ENCODE measurements around the gene PPP1CA. TPM values are rescaled to one million over a fixed set of nuclear protein-coding genes. Genes with fewer than 3 reads are reported as not detected.

Gene PPP1CA
- total RNA-seq, 1 donor from 2014 or later = 145 TPM

DNA sequence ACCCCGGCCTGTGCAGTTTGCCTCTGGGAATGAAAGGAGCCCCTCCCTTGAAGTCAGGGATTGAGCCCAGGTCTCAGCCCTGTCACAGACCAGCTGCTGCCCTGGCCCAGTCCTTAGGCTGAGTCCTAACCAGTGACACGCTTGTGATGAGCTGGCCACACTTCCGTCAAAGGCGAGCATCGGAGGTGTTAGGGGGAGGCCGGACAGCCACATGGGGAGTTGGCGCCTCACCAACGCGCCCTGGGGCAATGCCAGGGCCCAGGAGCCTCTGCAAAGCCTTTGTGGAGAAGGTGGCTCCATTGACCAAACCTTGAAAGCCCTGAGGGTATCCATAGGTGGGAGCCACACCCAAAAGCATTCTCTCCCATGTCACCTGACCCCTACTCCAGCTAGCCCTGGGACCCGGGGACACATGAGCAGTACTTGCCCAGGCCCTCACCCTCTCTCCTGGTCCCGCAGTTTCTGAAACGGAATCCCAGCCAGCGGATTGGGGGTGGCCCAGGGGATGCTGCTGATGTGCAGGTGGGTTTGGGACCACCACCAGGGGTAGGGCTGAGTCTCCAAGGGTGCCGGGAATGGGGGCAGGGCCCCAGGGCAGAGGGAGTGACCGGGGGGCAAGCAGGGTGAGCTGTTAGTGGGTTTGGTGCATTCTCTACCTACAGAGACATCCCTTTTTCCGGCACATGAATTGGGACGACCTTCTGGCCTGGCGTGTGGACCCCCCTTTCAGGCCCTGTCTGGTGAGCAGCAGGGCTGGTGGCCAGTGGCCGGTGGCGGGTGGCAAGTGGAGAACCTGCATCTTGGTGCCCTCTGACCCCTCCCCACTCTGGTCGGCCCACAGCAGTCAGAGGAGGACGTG is 32.1 kb upstream of the PPP1CA start:
- H3K4me3 Mint-ChIP-seq (ENCODE audit: low read depth) = no peak overlapping the region
- H3K36me3 Mint-ChIP-seq (ENCODE audit: insufficient read depth) = peaks cover 3% of the 10 kb centered on the region
- DNase-seq (ENCODE audit: low spot score, unreplicated experiment) = no peak
- H3K9me3 Mint-ChIP-seq (ENCODE audit: low read depth) = no peaks in the 10 kb centered on the region
- H3K27ac Mint-ChIP-seq = no peak overlapping the region
- H3K4me1 Mint-ChIP-seq (ENCODE audit: low read depth) = peaks cover under 1% of the 10 kb centered on the region
- no peaks in the 10 kb centered on the region for H3K27me3 Mint-ChIP-seq
- TF ChIP-seq, protein P1, sequence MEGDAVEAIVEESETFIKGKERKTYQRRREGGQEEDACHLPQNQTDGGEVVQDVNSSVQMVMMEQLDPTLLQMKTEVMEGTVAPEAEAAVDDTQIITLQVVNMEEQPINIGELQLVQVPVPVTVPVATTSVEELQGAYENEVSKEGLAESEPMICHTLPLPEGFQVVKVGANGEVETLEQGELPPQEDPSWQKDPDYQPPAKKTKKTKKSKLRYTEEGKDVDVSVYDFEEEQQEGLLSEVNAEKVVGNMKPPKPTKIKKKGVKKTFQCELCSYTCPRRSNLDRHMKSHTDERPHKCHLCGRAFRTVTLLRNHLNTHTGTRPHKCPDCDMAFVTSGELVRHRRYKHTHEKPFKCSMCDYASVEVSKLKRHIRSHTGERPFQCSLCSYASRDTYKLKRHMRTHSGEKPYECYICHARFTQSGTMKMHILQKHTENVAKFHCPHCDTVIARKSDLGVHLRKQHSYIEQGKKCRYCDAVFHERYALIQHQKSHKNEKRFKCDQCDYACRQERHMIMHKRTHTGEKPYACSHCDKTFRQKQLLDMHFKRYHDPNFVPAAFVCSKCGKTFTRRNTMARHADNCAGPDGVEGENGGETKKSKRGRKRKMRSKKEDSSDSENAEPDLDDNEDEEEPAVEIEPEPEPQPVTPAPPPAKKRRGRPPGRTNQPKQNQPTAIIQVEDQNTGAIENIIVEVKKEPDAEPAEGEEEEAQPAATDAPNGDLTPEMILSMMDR (IDR thresholded peaks at IDR 0.05; ENCODE audit: unreplicated experiment) = no peak

DNA sequence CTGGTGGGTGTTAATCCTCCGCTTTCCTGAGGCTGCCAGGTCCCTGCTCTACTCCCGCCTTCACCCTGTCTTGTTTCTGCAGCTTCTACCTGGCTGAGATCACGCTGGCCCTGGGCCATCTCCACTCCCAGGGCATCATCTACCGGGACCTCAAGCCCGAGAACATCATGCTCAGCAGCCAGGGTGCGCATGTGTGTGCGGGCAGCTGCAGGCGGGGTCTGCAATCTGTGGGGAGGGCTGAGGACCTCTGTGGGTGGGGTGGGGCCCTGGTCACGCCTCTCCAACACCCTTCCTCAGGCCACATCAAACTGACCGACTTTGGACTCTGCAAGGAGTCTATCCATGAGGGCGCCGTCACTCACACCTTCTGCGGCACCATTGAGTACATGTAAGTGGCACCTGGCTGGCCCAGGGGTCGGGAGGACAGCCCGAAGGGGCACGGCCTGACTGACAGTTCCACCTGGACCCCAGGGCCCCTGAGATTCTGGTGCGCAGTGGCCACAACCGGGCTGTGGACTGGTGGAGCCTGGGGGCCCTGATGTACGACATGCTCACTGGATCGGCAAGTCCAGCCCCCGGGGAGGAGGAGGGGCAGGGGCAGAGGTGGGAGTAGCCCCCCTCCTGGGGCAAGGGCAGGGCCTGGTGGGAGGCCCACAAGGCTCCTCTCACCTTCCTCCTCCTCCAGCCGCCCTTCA is 31.1 kb upstream of the PPP1CA start:
- Mint-ChIP-seq H3K36me3 (ENCODE audit: insufficient read depth) (peaks cover 3% of the 10 kb centered on the region), H3K27me3 (no peaks in the 10 kb centered on the region), H3K9me3 (ENCODE audit: low read depth) (no peaks in the 10 kb centered on the region), H3K27ac (no peak overlapping the region), H3K4me3 (ENCODE audit: low read depth) (no peak overlapping the region), H3K4me1 (ENCODE audit: low read depth) (peaks cover 2% of the 10 kb centered on the region)
- no peak for DNase-seq (ENCODE audit: low spot score, unreplicated experiment)
- TF ChIP-seq, protein P1 (IDR thresholded peaks at IDR 0.05; ENCODE audit: unreplicated experiment) = no peak

DNA sequence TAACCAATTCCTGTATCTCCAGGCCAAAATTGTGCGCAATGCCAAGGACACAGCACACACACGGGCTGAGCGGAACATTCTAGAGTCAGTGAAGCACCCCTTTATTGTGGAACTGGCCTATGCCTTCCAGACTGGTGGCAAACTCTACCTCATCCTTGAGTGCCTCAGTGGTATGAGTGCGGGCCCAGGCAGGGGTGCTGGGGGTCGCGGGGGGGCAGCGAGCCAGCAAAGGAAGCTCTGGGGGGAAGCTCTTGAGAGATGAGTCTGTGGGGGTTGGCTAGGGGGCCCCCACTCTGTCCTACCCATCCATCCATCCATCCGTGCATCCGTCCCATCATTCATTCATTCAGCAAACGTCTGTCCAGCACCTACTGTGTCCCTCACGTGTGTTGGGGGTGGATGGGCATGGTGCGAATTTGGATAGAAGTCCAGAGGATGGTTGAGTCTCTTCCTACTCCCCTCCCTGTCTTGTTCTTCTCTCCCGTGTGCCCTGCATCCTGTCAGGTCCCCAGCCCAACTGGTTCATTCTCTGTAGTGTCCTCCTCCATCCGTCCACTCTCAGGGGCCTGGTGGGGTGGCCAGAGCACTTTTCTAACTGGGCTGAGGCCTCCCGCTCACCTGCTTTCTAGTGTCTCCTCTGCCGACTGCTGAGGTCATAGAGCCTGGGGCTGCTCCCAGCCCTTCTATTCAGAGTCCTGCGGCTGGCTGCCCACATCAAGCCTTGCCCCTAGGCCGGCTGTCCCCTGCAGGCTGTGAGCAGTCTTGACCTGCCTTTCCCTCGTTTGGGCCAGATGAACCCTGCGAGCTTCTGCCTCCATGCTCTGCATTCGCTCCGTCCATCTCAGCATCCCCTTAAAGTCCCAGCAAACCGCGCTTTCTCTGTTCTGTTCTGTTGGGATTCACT is 29.9 kb upstream of the PPP1CA start:
- no peaks in the 10 kb centered on the region for H3K27me3 Mint-ChIP-seq
- H3K36me3 Mint-ChIP-seq (ENCODE audit: insufficient read depth) = peaks cover 3% of the 10 kb centered on the region
- no peaks in the 10 kb centered on the region for H3K9me3 Mint-ChIP-seq (ENCODE audit: low read depth)
- no peak for DNase-seq (ENCODE audit: low spot score, unreplicated experiment)
- TF ChIP-seq, protein P1 (IDR thresholded peaks at IDR 0.05; ENCODE audit: unreplicated experiment) = no peak
- H3K27ac Mint-ChIP-seq = no peak overlapping the region
- peaks cover 4% of the 10 kb centered on the region for H3K4me1 Mint-ChIP-seq (ENCODE audit: low read depth)
- peak overlapping the region; percentile 10 for H3K4me3 Mint-ChIP-seq (ENCODE audit: low read depth)

DNA sequence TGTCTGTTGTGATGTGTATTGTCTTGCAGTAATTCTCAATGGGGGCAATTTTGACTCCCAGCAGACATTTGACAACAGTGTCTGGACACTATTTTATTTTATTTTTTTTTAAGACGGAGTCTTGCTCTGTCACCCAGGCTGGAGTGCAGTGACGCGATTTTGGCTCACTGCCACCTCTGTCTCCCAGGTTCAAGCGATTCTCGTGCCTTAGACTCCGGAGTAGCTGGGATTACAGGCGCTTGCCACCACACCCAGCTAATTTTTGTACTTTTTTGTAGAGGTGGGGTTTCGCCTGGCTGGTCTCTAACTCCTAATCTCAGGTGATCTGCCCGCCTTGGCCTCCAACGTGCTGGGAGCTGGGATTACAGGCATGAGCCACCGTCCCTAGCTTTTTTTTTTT is 28.1 kb upstream of the PPP1CA start:
- H3K4me1 Mint-ChIP-seq (ENCODE audit: low read depth) = peaks cover 4% of the 10 kb centered on the region
- TF ChIP-seq, protein P1 (IDR thresholded peaks at IDR 0.05; ENCODE audit: unreplicated experiment) = no peak
- peak overlapping the region; percentile 95 for H3K4me3 Mint-ChIP-seq (ENCODE audit: low read depth)
- no peaks in the 10 kb centered on the region for H3K27me3 Mint-ChIP-seq
- no peak overlapping the region for H3K27ac Mint-ChIP-seq
- H3K36me3 Mint-ChIP-seq (ENCODE audit: insufficient read depth) = peaks cover 3% of the 10 kb centered on the region
- H3K9me3 Mint-ChIP-seq (ENCODE audit: low read depth) = no peaks in the 10 kb centered on the region
- DNase-seq (ENCODE audit: low spot score, unreplicated experiment) = no peak

Data from progenitor cell of endocrine pancreas (in vitro differentiated cells).